Hair follicular keratinocyte (primary cell): Measurements from ENCODE around the gene TSPAN17. TPM values are rescaled to one million over a fixed set of nuclear protein-coding genes. Genes with fewer than 3 reads are reported as not detected.

ENCODE experiments used
- total RNA-seq: library from RNA; depleted of rRNA; stranded (reverse); fragments of >200 nt; gene quantifications from 2 replicates; pipeline ENCODE4 v1.2.3, GENCODE V29; 2015

The TSPAN17 gene
- 34.3 and 36.1 TPM in 2 replicates for total RNA-seq

GRCh38 chr5:176647030-176647842, at the start of gene TSPAN17:
Gene TSPAN17 (plus strand): TSS chr5:176647484. CDS start chr5:176647616, 132 bp downstream.

GRCh38 chr5:176609724-176610434, 37.4 kb upstream of the TSPAN17 start, which contains the start of gene GPRIN1:
Gene GPRIN1 (minus strand): TSS chr5:176610156. CDS start chr5:176599834, 10,322 bp downstream.

GRCh38 chr5:176629853-176630680, 17.2 kb upstream of the TSPAN17 start, which contains the start of the genes EIF4E1B and SNCB:
Gene EIF4E1B (plus strand): TSS chr5:176630675. CDS start chr5:176642788, 12,113 bp downstream.
Gene SNCB (minus strand): TSS chr5:176630534. CDS start chr5:176629654, 880 bp downstream.

Other genes starting within 250 kb of the TSPAN17 start
- gene CLTB, start 230.9 kb upstream of the TSPAN17 start, total RNA-seq: 357 and 420 TPM in 2 replicates
- 33.7 and 34.0 TPM in 2 replicates for gene FAF2, start 199.1 kb upstream of the TSPAN17 start, total RNA-seq
- gene RNF44, start 110.1 kb upstream of the TSPAN17 start, total RNA-seq: 8.2 and 11.6 TPM in 2 replicates
- gene CDHR2, start 98.1 kb upstream of the TSPAN17 start, total RNA-seq: not detected in 2 replicates
- 8.7 and 11.0 TPM in 2 replicates for gene GPRIN1, start 37.3 kb upstream of the TSPAN17 start, total RNA-seq
- 0.15 and 0.23 TPM in 2 replicates for gene SNCB, start 16.9 kb upstream of the TSPAN17 start, total RNA-seq
- gene EIF4E1B, start 16.8 kb upstream of the TSPAN17 start, total RNA-seq: not detected in 2 replicates
- 0.08 and 0.16 TPM in 2 replicates for gene UNC5A, start 163.1 kb downstream of the TSPAN17 start, total RNA-seq